Motor neuron (in vitro differentiated cells): ENCODE measurements around the gene MINDY3. TPM values are rescaled to one million over a fixed set of nuclear protein-coding genes. Genes with fewer than 3 reads are reported as not detected.

Source experiments
- ATAC-seq, 8 experiments: fragments of 200-7000 bp; cut with Tn5 transposase; replicated peaks in 6 of 8; 2 replicates each; pipeline ENCODE4 v1.8.0; 2021; ENCODE audit warnings: mild to moderate bottlenecking in 8 of 8, moderate library complexity in 8 of 8
- H3K27ac ChIP-seq, 2 donors: fragments of 250-450 bp; sonication (Bioruptor Pico); 2 replicates each; pipeline ENCODE4 v1.9.0; 2021; ENCODE audit warnings: antibody characterized with exemption in 2 of 2, mild to moderate bottlenecking in 2 of 2, moderate library complexity in 1 of 2
- H3K4me1 ChIP-seq, 2 donors: fragments of 250-450 bp; sonication (Bioruptor Pico); replicated peaks in 1 of 2; 2 replicates each; pipeline ENCODE4 v1.6.1; 2021; ENCODE audit warnings: antibody characterized with exemption in 2 of 2, mild to moderate bottlenecking in 2 of 2, moderate library complexity in 1 of 2
- H3K4me3 ChIP-seq, 5 donors: fragments of 250-450 bp; sonication (Bioruptor Pico); 2 replicates each; pipeline ENCODE4 v1.9.0; 2021; ENCODE audit warnings: antibody characterized with exemption in 5 of 5, mild to moderate bottlenecking in 5 of 5, moderate library complexity in 4 of 5
- WGBS, 10 experiments: fragments of 450-650 bp; shearing (Covaris generic); methylation state at CpG; one replicate each; pipeline ENCODE4 v1.0.0; 2022; 5-methylcytosine and 5-hydroxymethylcytosine counted together
- in situ Hi-C, 9 experiments: fragments of 400-800 bp; cut with MboI; loops; one replicate each; pipeline ENCODE4 v1.15.0; 2021; ENCODE audit warnings: low sequenced_read_pairs in 9 of 9, low pct_unique_long_range_greater_than_20kb in 2 of 9; ENCODE audit not compliant: unreplicated experiment in 9 of 9
- total RNA-seq, 8 experiments: library from RNA; unstranded; fragments of 300-600 nt; gene quantifications; 2 replicates each; pipeline versions ENCODE4 v1.2.3 to v1.2.4, GENCODE V29; 2022

Gene MINDY3
- total RNA-seq, 8 experiments from 2014 or later = 29.1 to 63.4 (median 44.9) TPM

- H3K4me3 ChIP-seq = no peak overlapping the region
- no peaks in the 10 kb centered on the region for H3K4me1 ChIP-seq
- no peak for ATAC-seq
- in situ Hi-C loops = no loop called here
- H3K27ac ChIP-seq = no peak overlapping the region
- WGBS, 10 experiments = 60 to 100% (median 98%) methylated on average over 1 to 2 of the region's 2 CpGs; no CpG with 5 or more reads in 1 of the 10 experiments
Observed at GRCh38 chr10:15730341-15730740, 130.0 kb downstream of the MINDY3 start.

DNA sequence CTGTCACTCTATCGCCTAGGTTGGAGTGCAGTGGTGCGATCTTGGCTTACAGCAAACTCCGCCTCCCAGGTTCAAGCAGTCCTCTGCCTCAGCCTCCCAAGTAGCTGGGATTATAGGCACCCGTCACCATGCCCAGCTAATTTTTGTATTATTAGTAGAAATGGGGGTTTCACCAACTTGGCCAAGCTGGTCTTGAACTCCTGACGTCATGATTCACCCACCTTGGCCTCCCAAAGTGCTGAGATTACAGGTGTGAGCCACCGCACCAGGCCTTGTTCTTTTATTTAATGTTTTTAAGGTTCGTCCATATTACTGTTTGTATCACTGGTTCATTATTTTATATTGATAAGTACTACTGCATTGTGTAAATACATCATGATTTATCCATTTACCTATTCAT is 130.4 kb downstream of the MINDY3 start:
- 64 to 100% (median 93%) methylated on average over 1 to 7 of the region's 7 CpGs; no CpG with 5 or more reads in 1 of the 10 experiments for WGBS, 10 experiments
- in situ Hi-C loops = loop anchor here in 7 of 9 experiments (10.0 kb wide), 2 partner anchors 285 to 295 kb away; no protein-coding TSS in a partner anchor
- ATAC-seq = no peak
- peaks cover 0 to 3% of the 10 kb centered on the region in 2 donors for H3K4me1 ChIP-seq
- no peak overlapping the region for H3K4me3 ChIP-seq
- no peak overlapping the region for H3K27ac ChIP-seq

Other genes with a start within 250 kb of the MINDY3 start
- 10 to 100 TPM in 2 of 8 experiments, 1 to 10 TPM in 3, under 1 TPM in 3; 0.33 to 19.0 (median 1.3) TPM for gene ITGA8, start 140.6 kb downstream of the MINDY3 start, total RNA-seq